Tibial nerve (tissue), 4 donors: ENCODE data around the gene MPC2. TPM values are rescaled to one million over a fixed set of nuclear protein-coding genes. Genes with fewer than 3 reads are reported as not detected.

Experiments
- DNase-seq, 2 donors: peaks; one replicate each; pipeline ENCODE4 v3.0.0-alpha.2; 2019; ENCODE audit warnings: low spot score in 2 of 2
- H3K27ac ChIP-seq, 4 donors: fragments of 200-600 bp; sonication (generic) in 3 of 4; one replicate each; pipeline ENCODE4 v1.5.1; 2017 to 2019; ENCODE audit warnings: mild to moderate bottlenecking in 1 of 4
- H3K27me3 ChIP-seq, 2 donors: fragments of 200-600 bp; sonication (generic) in 1 of 2; one replicate each; pipeline versions ENCODE4 v1.5.1 to v1.6.0; 2017 to 2019
- H3K36me3 ChIP-seq, 3 donors: fragments of 200-600 bp; sonication (generic); one replicate each; pipeline ENCODE4 v1.5.1; 2018 to 2019
- H3K4me1 ChIP-seq, 4 donors: fragments of 200-600 bp; sonication (generic) in 3 of 4; one replicate each; pipeline ENCODE4 v1.5.1; 2017 to 2019
- H3K4me3 ChIP-seq, 4 donors: fragments of 200-600 bp; sonication (generic) in 3 of 4; one replicate each; pipeline ENCODE4 v1.5.1; 2017 to 2019; ENCODE audit warnings: mild to moderate bottlenecking in 1 of 4, moderate library complexity in 1 of 4
- H3K9me3 ChIP-seq, 4 donors: fragments of 200-600 bp; sonication (generic) in 3 of 4; one replicate each; pipeline ENCODE4 v1.5.1; 2017 to 2019
- CTCF ChIP-seq, 5 experiments: fragments of 200-600 bp in 3 of 5; fragments of 450-650 bp in 2 of 5; sonication (generic) in 3 of 5; IDR thresholded peaks; one replicate each; pipeline ENCODE4 v1.5.1; 2016 to 2019; ENCODE audit warnings: antibody characterized with exemption in 5 of 5, mild to moderate bottlenecking in 3 of 5, moderate library complexity in 2 of 5
- EP300 ChIP-seq, 2 donors: sonication (generic); formaldehyde crosslinking; IDR thresholded peaks; one replicate each; pipeline ENCODE4 v1.6.1; 2017; ENCODE audit warnings: antibody characterized with exemption in 2 of 2, mild to moderate bottlenecking in 1 of 2
- POLR2A ChIP-seq, 2 donors: fragments of 450-650 bp; IDR thresholded peaks; one replicate each; pipeline ENCODE4 v1.6.1; 2017; ENCODE audit warnings: antibody characterized with exemption in 2 of 2, mild to moderate bottlenecking in 2 of 2, moderate library complexity in 2 of 2
- WGBS, 2 donors: methylation state at CpG; one replicate each; pipeline ENCODE4 v1.1.5; 2018; 5-methylcytosine and 5-hydroxymethylcytosine counted together
- total RNA-seq, 4 donors: library from RNA; depleted of rRNA; stranded (reverse); fragments of >200 nt; gene quantifications; one replicate each; pipeline ENCODE4 v1.1.0, GENCODE V29; 2016

MPC2 gene
- total RNA-seq, 4 donors from 2014 or later = 16.1 to 22.4 (median 19.1) TPM

GRCh38 chr1:167926486-167926997 lies 10.3 kb downstream of the MPC2 start:
- Histone ChIP-seq H3K4me1 (peaks cover 0 to 19% (median 0%) of the 10 kb centered on the region in 4 donors), H3K27ac (no peak overlapping the region), H3K27me3 (no peaks in the 10 kb centered on the region), H3K36me3 (no peaks in the 10 kb centered on the region), H3K4me3 (no peak overlapping the region), H3K9me3 (no peaks in the 10 kb centered on the region)
- 77 to 81% methylated on average over 6 of the region's 6 CpGs for WGBS, 2 donors
- TF ChIP-seq CTCF (IDR thresholded peaks at IDR 0.05) (no peak), POLR2A (IDR thresholded peaks at IDR 0.05) (no peak), EP300 (IDR thresholded peaks at IDR 0.05) (no peak)
- no peak for DNase-seq

- TF ChIP-seq EP300 (IDR thresholded peaks at IDR 0.05) = no peak
- no peak for TF ChIP-seq POLR2A (IDR thresholded peaks at IDR 0.05)
- WGBS, 2 donors = 90 to 97% methylated on average over 2 of the region's 2 CpGs
- no peak for DNase-seq
- no peaks in the 10 kb centered on the region for H3K36me3 ChIP-seq
- H3K27ac ChIP-seq = no peak overlapping the region
- H3K4me1 ChIP-seq = peaks cover 0 to 19% (median 0%) of the 10 kb centered on the region in 4 donors
- no peaks in the 10 kb centered on the region for H3K9me3 ChIP-seq
- H3K4me3 ChIP-seq = no peak overlapping the region
- H3K27me3 ChIP-seq = no peaks in the 10 kb centered on the region
Measured at GRCh38 chr1:167924543-167925231, 12.2 kb downstream of the MPC2 start.

GRCh38 chr1:167924102-167924501 lies 12.8 kb downstream of the MPC2 start:
- no peak overlapping the region for H3K27ac ChIP-seq
- no peaks in the 10 kb centered on the region for H3K27me3 ChIP-seq
- TF ChIP-seq EP300 (IDR thresholded peaks at IDR 0.05) = no peak
- TF ChIP-seq POLR2A (IDR thresholded peaks at IDR 0.05) = no peak
- no peak overlapping the region for H3K4me3 ChIP-seq
- WGBS, 2 donors = 88 to 93% methylated on average over 2 of the region's 2 CpGs
- H3K36me3 ChIP-seq = no peaks in the 10 kb centered on the region
- H3K9me3 ChIP-seq = no peaks in the 10 kb centered on the region
- peaks cover 0 to 19% (median 0%) of the 10 kb centered on the region in 4 donors for H3K4me1 ChIP-seq
- DNase-seq = no peak

- Histone ChIP-seq H3K4me1 (peaks cover 0 to 19% (median 0%) of the 10 kb centered on the region in 4 donors), H3K36me3 (no peaks in the 10 kb centered on the region), H3K27me3 (no peaks in the 10 kb centered on the region), H3K27ac (no peak overlapping the region), H3K9me3 (no peaks in the 10 kb centered on the region), H3K4me3 (no peak overlapping the region)
- DNase-seq = no peak
- TF ChIP-seq EP300 (IDR thresholded peaks at IDR 0.05) (no peak), POLR2A (IDR thresholded peaks at IDR 0.05) (no peak)
- 90 to 92% methylated on average over 3 of the region's 3 CpGs for WGBS, 2 donors
Measured at GRCh38 chr1:167923324-167924056, 13.4 kb downstream of the MPC2 start.

GRCh38 chr1:167922611-167923074 lies 14.2 kb downstream of the MPC2 start:
- Histone ChIP-seq H3K27ac (no peak overlapping the region), H3K27me3 (no peaks in the 10 kb centered on the region), H3K4me1 (peaks cover 0 to 19% (median 0%) of the 10 kb centered on the region in 4 donors), H3K4me3 (no peak overlapping the region), H3K36me3 (peaks cover 0 to 7% (median 0%) of the 10 kb centered on the region in 3 donors), H3K9me3 (no peaks in the 10 kb centered on the region)
- DNase-seq = no peak
- TF ChIP-seq CTCF (IDR thresholded peaks at IDR 0.05) (no peak), EP300 (IDR thresholded peaks at IDR 0.05) (no peak), POLR2A (IDR thresholded peaks at IDR 0.05) (no peak)
- 75 to 91% methylated on average over 1 of the region's 1 CpG for WGBS, 2 donors

GRCh38 chr1:167922023-167922422 lies 14.8 kb downstream of the MPC2 start:
- no peak for DNase-seq
- H3K36me3 ChIP-seq = peaks cover 0 to 12% (median 0%) of the 10 kb centered on the region in 3 donors
- TF ChIP-seq POLR2A (IDR thresholded peaks at IDR 0.05) (no peak), EP300 (IDR thresholded peaks at IDR 0.05) (no peak), CTCF (IDR thresholded peaks at IDR 0.05) (no peak)
- H3K4me1 ChIP-seq = peaks cover 0 to 17% (median 0%) of the 10 kb centered on the region in 4 donors
- H3K4me3 ChIP-seq = no peak overlapping the region
- H3K27me3 ChIP-seq = no peaks in the 10 kb centered on the region
- no peak overlapping the region for H3K27ac ChIP-seq
- H3K9me3 ChIP-seq = no peaks in the 10 kb centered on the region
